Measurements from ENCODE around the gene ACYP2. TPM values are rescaled to one million over a fixed set of nuclear protein-coding genes. Genes with fewer than 3 reads are reported as not detected.

The ACYP2 gene
- total RNA-seq, 1 donor from 2014 or later = 76.7 TPM

DNA sequence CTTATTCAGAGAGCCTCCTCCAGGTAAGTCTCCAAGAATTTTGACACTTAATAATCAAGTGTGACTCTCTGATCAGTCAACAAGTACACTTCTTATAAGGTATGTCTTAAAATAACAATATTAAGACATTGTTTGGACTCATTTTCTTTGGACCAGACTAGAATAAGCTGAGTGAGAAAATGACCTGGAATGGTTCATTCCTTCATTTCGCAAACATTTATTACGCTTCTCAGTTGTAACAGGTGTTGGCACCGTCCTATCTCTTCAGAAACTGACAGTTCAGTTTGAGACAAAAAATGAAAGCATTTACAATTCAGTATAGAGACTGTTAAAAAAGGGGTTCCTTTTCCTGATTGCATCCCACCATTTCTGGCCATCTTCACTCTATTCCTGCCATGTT, 94.0 kb downstream of the ACYP2 start:
- TF ChIP-seq, protein P1, sequence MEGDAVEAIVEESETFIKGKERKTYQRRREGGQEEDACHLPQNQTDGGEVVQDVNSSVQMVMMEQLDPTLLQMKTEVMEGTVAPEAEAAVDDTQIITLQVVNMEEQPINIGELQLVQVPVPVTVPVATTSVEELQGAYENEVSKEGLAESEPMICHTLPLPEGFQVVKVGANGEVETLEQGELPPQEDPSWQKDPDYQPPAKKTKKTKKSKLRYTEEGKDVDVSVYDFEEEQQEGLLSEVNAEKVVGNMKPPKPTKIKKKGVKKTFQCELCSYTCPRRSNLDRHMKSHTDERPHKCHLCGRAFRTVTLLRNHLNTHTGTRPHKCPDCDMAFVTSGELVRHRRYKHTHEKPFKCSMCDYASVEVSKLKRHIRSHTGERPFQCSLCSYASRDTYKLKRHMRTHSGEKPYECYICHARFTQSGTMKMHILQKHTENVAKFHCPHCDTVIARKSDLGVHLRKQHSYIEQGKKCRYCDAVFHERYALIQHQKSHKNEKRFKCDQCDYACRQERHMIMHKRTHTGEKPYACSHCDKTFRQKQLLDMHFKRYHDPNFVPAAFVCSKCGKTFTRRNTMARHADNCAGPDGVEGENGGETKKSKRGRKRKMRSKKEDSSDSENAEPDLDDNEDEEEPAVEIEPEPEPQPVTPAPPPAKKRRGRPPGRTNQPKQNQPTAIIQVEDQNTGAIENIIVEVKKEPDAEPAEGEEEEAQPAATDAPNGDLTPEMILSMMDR (IDR thresholded peaks at IDR 0.05; ENCODE audit: borderline replicate concordance) = no peak
- peak overlapping the region; percentile 84 for H3K27ac ChIP-seq (replicated peaks)
- no peaks in the 10 kb centered on the region for H3K27me3 ChIP-seq (ENCODE audit: low read depth)
- peaks cover 4% of the 10 kb centered on the region for H3K9me3 ChIP-seq (replicated peaks)
- H3K4me3 ChIP-seq = no peak overlapping the region
- intact Hi-C loops (cut with micrococcal nuclease) = no loop called here
- no peak for DNase-seq
- no peaks in the 10 kb centered on the region for H3K36me3 ChIP-seq
- H3K4me1 ChIP-seq = peaks cover 41% of the 10 kb centered on the region

DNA sequence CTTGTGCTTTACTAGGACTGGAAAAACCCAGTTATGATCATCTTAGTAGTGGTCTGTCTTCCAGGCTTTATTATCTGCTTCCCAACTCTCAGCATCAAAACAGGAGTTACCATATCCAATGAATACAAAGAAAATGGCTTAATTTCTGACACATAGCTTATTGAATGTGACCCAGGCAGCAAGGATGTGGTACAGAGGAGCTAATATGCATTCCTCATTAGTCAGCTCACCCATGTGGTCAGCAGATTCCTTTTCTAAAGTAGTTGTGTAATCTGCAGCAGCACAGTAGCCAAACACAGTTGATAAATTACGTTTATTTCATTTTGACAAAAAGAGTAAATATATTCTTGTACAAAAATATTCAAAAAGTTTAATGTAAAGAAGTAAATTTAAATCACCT, 97.0 kb downstream of the ACYP2 start:
- TF ChIP-seq, protein P1 (IDR thresholded peaks at IDR 0.05; ENCODE audit: borderline replicate concordance) = no peak
- no peak for DNase-seq
- H3K36me3 ChIP-seq = no peaks in the 10 kb centered on the region
- peak overlapping the region; percentile 37 for H3K27ac ChIP-seq (replicated peaks)
- H3K9me3 ChIP-seq (replicated peaks) = peaks cover 17% of the 10 kb centered on the region
- no peaks in the 10 kb centered on the region for H3K27me3 ChIP-seq (ENCODE audit: low read depth)
- no peak overlapping the region for H3K4me3 ChIP-seq
- peaks cover 30% of the 10 kb centered on the region for H3K4me1 ChIP-seq
- intact Hi-C loops (cut with micrococcal nuclease) = no loop called here

DNA sequence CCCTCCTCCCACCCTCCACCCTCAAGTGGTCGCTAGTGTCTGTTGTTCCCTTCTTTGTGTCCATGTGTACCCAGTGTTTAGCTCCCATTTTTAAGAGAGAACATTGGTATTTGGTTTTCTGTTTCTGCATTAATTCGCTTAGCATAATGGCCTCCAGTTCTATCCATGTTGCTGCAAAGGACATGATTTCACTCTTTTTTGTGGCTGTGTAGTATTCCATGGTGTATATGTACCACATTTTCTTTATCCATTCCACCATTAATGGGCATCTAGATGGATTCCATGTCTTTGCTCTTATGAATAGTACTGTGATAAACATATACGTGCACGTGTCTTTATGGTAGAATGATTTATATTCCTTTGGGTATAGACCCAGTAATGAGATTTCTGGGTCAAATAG, 97.7 kb downstream of the ACYP2 start:
- H3K4me3 ChIP-seq = no peak overlapping the region
- intact Hi-C loops (cut with micrococcal nuclease) = no loop called here
- peak overlapping the region; percentile 37 for H3K27ac ChIP-seq (replicated peaks)
- peaks cover 17% of the 10 kb centered on the region for H3K9me3 ChIP-seq (replicated peaks)
- TF ChIP-seq, protein P1 (IDR thresholded peaks at IDR 0.05; ENCODE audit: borderline replicate concordance) = no peak
- DNase-seq = no peak
- peaks cover 23% of the 10 kb centered on the region for H3K4me1 ChIP-seq
- no peaks in the 10 kb centered on the region for H3K27me3 ChIP-seq (ENCODE audit: low read depth)
- no peaks in the 10 kb centered on the region for H3K36me3 ChIP-seq

GRCh38 chr2:54224997-54225396, 109.6 kb downstream of the ACYP2 start:
- H3K27ac ChIP-seq (replicated peaks) = no peak overlapping the region
- intact Hi-C loops (cut with micrococcal nuclease) = no loop called here
- H3K4me3 ChIP-seq = no peak overlapping the region
- TF ChIP-seq, protein P1 (IDR thresholded peaks at IDR 0.05; ENCODE audit: borderline replicate concordance) = no peak
- no peaks in the 10 kb centered on the region for H3K36me3 ChIP-seq
- H3K27me3 ChIP-seq (ENCODE audit: low read depth) = no peaks in the 10 kb centered on the region
- DNase-seq = no peak
- H3K4me1 ChIP-seq = peaks cover 38% of the 10 kb centered on the region
- no peaks in the 10 kb centered on the region for H3K9me3 ChIP-seq (replicated peaks)

DNA sequence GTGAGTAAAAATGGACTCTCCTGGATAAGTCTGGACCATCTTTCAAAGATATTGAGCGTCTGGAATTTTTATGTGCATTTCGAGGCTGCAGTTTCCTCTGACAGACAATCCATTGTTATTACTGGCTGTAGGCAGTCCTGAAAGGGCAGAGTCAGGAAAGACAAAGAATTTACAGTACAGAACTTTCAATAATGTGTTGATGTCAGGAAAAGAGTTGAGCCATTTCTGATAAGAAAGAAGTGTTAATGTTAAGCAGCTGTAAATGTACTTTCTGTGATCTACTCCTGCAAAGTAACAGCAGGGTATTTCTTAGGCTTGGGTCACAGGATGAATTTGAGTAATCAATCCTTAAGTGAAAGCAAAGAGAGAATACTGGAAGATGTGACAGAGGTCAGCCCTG, 110.8 kb downstream of the ACYP2 start:
- H3K36me3 ChIP-seq = no peaks in the 10 kb centered on the region
- no peaks in the 10 kb centered on the region for H3K27me3 ChIP-seq (ENCODE audit: low read depth)
- peaks cover 38% of the 10 kb centered on the region for H3K4me1 ChIP-seq
- TF ChIP-seq, protein P1 (IDR thresholded peaks at IDR 0.05; ENCODE audit: borderline replicate concordance) = no peak
- no peak overlapping the region for H3K4me3 ChIP-seq
- intact Hi-C loops (cut with micrococcal nuclease) = no loop called here
- peak overlapping the region; percentile 31 for H3K27ac ChIP-seq (replicated peaks)
- H3K9me3 ChIP-seq (replicated peaks) = no peaks in the 10 kb centered on the region
- no peak for DNase-seq

GRCh38 chr2:54227798-54228197, 112.4 kb downstream of the ACYP2 start:
- Histone ChIP-seq H3K27ac (replicated peaks) (no peak overlapping the region), H3K9me3 (replicated peaks) (no peaks in the 10 kb centered on the region), H3K27me3 (ENCODE audit: low read depth) (no peaks in the 10 kb centered on the region), H3K4me3 (no peak overlapping the region), H3K4me1 (peaks cover 38% of the 10 kb centered on the region), H3K36me3 (no peaks in the 10 kb centered on the region)
- TF ChIP-seq, protein P1 (IDR thresholded peaks at IDR 0.05; ENCODE audit: borderline replicate concordance) = no peak
- intact Hi-C loops (cut with micrococcal nuclease) = no loop called here
- DNase-seq = no peak
